GM10266 (cell line): ENCODE measurements around the gene PREB.

ENCODE experiments used
- DNase-seq: peaks from one replicate; pipeline ENCODE4 v3.0.0; 2012; ENCODE audit errors: extremely low spot score
- TF ChIP-seq, protein P1 (sequence below): IDR thresholded peaks from 2 replicates; pipeline ENCODE4 v1.5.1; 2012; ENCODE audit warnings: mild to moderate bottlenecking, low read depth; ENCODE audit not compliant: control insufficient read depth, insufficient read depth; ENCODE audit errors: missing control alignments

The PREB gene

GRCh38 chr2:27175330-27175729 lies 40.9 kb upstream of the PREB start:
- DNase-seq = no peak
- TF ChIP-seq, protein P1, sequence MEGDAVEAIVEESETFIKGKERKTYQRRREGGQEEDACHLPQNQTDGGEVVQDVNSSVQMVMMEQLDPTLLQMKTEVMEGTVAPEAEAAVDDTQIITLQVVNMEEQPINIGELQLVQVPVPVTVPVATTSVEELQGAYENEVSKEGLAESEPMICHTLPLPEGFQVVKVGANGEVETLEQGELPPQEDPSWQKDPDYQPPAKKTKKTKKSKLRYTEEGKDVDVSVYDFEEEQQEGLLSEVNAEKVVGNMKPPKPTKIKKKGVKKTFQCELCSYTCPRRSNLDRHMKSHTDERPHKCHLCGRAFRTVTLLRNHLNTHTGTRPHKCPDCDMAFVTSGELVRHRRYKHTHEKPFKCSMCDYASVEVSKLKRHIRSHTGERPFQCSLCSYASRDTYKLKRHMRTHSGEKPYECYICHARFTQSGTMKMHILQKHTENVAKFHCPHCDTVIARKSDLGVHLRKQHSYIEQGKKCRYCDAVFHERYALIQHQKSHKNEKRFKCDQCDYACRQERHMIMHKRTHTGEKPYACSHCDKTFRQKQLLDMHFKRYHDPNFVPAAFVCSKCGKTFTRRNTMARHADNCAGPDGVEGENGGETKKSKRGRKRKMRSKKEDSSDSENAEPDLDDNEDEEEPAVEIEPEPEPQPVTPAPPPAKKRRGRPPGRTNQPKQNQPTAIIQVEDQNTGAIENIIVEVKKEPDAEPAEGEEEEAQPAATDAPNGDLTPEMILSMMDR = no peak

DNA sequence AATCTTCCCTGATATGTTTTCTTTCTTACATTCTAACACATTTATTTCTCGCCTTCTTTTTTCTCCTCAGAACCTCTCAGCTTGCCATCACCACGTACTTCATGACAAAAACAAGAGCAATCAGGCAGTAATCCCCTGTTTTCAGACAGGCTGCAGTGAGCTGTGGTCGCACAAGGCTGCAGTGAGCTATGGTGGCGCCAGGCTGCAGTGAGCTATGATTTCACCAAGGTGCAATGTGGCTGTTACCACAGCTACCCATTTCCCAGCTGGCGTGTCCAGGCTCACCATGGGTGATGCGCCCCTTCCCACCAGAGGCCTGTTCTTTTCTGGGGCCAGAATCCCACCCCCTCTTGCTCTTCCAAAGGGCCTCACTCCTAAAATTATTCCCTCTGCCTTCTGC lies 40.2 kb upstream of the PREB start:
- TF ChIP-seq, protein P1 = no peak
- no peak for DNase-seq

DNA sequence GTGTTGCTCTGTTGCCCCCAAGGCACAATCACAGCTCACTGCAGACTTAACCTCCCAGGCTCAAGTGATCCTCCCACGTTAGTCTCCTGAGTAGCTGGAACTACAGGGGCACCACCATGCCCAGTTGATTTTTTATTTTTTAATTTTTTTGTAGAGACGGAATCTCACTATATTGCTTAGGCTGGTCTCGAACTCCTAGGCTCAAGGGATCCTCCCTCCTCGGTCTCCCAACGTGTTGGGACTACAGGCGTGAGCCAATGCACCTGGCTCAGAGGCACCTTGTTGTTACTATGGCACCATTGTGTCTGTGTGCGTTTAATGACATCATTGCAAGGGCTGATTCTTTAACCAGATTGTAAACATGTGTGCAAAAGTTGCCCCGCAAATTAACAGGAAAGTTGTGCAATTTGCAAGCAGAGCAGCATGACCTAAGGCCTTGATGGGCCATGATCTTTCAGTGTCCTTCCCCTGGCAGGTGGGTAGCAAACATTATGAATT lies 37.0 kb upstream of the PREB start:
- TF ChIP-seq, protein P1 = no peak
- no peak for DNase-seq

DNA sequence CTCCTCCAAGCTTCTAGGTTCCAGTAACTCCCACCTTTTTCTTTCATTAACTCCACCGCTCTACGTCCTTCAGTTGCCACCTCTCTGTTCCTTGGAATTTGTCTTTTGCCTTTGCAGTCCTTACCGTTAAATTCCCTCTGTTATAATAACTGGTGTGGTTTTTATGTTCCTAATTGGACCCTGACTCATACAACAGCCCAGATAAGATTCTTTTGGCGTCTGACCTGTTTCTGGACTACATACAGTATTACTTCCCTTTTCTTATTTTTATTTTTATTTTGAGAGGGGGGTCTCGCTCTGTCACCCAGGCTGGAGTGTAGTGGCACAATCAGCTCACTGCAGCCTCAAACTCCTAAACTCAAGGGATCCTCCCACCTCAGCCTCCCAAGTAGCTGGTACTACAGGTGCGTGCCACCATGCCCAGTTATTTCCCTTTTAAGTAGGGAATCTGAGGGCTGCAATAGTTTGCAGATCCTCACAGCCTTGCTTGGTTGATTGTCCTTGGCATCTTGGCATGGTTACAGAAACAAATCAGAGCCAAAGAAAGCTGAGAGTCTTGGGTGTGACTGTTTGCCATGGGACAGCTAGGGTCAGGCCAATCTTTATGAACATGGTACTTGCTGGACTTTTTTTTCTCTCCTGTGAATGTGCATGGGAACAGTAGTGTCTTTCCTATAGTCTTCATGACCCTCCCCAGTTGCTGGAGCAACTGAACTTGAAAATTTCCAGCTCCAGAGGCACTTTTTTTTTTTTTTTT lies 36.3 kb upstream of the PREB start:
- no peak for DNase-seq
- TF ChIP-seq, protein P1 = no peak

GRCh38 chr2:27164960-27165763 lies 30.7 kb upstream of the PREB start:
- no peak for DNase-seq
- TF ChIP-seq, protein P1 = no peak

- DNase-seq = no peak
- TF ChIP-seq, protein P1 = no peak
Measured at GRCh38 chr2:27162151-27163121, 28.0 kb upstream of the PREB start.
